GM18511 (cell line): ENCODE results near the gene CACNG4.
"Not testable (repeated sequence)": the region's sequence is repeated elsewhere in the genome, so short reads cannot be mapped to it uniquely, and the experiment has no call there.

Source experiments
- ATAC-seq: cut with Tn5 transposase; IDR thresholded peaks from one replicate; pipeline ENCODE4 v1.9.1; 2021; ENCODE audit warnings: mild to moderate bottlenecking, moderate library complexity; ENCODE audit not compliant: unreplicated experiment

CACNG4 gene

DNA sequence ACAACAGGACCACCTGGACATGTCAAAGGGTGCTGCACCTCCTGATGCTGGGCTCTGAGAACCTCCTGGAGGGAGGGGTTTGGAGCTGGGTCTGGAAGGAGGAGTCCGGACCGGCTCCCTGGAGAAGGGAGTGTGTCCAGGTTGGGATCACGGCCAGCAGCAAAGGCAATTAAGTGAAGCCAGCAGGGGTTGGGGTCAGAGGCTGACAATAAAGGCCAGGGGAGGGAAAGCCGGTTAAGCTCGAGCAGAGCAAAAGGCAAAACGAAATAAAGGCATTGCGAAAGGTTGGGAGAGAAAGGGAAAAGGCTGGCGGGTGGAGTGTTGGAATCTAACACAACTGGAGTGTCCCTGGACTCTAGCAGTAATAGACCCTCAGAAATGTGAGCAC is 992 bp upstream of the CACNG4 start:
- no peak for ATAC-seq

DNA sequence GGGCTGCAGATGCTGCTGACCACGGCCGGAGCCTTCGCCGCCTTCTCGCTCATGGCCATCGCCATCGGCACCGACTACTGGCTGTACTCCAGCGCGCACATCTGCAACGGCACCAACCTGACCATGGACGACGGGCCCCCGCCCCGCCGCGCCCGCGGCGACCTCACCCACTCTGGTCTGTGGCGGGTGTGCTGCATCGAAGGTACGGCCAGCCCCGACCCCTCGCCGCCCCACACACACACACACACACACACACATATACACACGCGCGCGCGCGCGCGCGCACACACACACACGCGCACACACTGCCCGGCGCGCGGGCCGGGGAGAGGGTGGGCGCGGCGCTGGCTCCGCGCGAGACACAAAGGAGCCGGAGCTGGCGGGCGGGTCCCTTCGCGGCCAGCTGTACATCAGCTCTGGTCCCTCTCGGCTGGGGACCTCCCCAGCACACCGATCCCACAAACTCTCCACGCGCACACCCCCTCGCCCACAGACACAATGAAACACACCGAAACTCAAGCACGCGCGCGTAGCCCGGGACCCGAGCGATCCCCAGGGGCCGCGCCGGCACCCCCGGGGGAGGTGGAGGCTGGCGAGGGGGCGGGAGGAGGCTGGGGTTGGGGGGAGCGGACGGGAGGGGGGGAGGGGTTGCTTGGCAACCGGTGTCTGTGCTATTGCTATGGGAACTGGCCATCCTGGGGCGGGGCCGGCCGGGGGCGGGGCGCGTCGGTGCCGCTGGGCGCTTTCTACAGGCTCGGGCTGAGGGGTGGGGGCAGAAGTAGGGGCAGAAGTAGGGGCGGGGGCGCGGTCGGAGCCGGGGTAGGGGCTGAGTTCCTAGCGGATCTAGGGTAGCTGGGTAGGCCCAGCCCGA is 658 bp downstream of the CACNG4 start:
- ATAC-seq = no peak

DNA sequence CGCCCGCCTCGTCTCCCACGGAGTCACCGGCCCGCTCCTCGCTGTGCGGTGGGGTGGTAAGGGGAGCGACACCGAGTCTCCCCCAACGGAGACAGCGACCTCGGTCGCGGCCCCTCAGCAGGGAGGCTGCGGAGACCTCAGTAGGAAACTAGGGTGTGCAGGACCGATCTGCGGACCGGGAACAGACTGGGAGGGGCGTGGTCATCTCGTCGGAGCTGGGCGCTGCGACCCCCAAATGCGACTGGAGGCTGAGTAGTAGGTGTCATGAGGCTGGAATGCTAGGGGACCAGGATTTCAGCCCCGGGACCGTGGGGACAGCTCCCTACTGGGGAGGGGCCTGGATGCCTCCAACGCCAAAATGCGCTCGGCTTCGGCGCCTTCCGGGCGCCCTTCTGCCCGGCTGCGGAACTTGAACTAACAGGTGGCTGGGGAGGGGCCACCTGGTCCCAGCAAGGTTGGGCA is 1.3 kb downstream of the CACNG4 start:
- ATAC-seq = no peak

DNA sequence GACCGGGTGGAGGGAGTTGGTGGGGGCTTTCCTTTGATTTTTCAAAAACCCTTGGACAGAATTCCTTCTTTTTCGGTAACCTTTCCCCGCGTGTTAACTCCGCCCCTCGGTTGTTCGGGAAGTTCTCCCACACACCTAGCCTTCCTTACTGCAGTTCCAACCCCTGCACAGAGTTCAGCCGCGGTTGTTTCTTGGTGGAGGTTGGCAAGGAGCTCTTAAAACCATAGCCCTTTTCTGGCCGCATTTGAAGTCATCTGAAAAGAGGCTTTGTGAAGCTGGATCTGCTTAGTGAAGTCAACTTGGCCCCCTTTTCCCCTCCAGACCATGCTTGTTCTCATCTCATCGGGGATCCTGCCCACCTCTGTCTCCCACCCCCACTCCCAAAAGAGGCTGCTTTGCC is 1.8 kb downstream of the CACNG4 start:
- no peak for ATAC-seq

DNA sequence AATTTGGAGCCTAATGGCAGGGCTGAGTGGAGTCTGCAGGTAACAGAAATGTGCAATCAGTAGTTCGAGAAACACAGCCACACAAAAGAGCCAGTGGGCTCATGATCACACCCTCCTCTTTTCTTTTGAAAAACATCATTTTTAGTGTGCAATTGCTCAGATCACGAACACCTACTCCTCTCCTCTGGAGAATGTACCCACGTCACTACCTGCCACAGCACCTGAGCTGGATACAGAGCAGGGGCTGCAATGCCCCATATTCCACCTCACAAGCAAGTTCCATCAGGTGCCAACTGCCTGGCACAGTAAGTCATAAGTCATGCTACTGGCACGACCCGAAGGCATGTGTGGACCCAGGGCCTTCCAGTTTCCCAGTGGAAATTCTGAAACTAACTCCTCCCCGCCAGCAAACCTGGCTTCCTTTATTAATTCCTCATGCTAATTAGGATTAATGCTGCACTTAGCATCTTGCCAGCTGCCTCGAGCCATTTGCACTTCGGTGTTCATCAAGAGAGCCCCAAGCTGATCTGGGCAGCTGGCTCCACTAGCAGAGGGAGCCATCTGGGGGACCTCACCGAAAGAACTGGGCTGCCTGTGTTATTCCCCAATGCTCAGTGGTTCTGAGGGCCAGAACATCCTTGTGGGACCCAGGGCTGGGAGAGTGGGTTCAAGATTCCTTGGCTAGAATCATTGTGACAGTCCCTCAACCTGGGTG is 2.4 kb downstream of the CACNG4 start:
- ATAC-seq = no peak

DNA sequence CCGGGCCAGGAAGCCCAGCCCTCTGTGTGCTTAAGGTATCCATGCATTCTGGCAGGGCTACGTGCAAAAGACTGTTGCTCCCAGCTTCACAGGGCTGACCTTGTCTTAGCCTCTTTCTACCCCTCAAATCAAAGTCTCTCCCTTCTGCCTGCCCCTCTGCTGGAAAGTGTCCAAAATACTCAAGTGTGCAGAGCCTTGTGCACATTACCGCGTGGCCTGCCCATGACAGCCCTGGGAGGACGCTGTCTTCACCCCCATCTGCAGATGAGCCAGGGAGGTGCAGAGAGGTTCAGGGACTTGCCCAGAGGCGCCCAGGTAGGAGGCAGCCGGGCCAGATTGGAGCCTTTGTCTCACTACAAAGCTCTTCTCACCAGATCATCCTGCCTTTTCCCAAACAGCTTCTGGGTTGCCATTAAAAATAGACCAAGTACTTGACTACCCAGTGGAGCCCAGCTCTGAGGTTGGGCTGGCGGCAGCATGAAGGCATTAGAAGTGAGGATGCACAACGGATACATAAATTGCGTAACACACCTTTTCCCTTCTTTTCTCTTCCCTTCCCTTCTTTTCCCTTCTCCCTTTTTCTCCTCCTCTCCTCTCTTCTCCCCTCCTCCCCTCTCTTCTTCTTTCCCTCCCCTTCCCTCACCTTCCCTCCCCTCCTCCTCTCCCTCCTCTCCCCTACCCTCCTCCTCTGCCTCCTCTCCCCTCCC is 3.5 kb downstream of the CACNG4 start:
- no peak for ATAC-seq

DNA sequence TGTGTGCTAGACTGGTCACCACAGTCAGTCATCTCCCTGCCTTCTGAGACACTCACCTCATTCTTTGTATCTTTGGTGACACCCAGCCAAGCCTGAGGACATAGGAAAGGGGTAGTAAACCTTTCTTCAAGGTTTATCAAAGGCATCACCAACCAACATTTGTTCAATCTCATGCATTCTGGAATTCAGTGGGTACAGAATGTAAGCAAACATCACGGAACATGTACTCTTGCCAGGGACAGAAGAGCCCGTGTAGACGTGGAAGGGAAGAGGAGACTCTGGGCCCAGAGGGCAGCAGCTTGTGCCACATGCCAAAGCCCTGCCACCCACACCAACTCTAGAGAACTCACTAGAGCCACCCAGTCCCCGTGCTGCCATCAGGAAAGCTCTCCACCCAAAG is 4.4 kb downstream of the CACNG4 start:
- no peak for ATAC-seq

DNA sequence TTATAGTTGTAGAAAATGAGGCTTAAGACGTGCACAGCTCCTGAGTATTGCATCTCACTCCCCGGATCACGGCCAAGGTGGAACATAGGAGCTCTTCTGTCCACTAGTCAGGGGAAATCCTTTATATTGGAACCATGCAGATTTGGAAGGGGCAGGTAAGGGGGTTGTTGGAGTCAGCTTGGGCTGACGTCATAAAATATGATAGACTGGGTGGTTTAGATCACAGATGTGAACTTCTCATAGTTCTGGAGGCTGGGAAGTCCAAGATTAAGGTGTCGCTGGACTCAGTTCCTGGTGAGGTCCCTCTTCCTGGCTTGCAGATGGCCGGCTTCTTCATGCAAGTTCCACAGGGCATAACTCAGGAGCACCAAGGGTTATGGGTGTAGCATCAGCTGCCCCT is 5.6 kb downstream of the CACNG4 start:
- ATAC-seq = no peak

DNA sequence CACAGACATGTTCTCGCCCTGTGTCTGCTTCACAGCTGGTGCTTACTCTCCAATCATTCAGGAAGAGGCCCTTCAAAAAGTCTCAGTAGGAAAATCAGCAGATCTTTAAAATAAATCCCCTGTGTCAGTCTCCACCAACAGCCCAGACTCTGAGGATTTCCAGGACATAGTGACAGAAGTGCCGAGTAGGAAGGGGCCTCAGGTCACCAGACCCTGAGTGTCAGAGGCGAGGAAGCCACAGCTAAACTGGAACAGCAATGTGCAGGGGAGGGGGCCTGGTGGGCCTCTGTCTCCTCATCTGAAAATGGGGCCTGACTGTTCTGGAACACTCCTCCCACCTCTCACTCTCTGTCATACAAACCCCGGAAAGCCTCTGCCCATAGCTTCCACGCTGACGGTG is 6.3 kb downstream of the CACNG4 start:
- ATAC-seq = no peak

DNA sequence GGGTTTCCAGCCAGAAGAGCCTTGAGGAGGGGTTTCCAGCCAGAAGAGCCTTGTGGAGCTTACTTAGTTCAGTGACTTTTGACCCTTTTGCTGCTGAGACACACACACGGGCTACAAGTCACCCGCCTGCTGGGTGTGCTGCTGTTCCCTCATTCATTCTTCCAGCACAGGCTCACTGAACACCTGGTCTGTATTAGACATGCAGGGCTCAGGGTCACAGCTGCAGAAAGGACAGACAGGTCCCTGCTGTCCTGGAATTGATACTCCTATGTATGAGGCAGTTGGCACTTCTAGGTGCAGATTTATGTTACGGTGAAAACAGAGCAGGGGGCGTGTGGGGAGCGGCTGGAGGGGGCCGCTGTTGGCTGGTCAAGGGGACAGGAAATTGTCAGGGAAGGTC is 6.8 kb downstream of the CACNG4 start:
- no peak for ATAC-seq

DNA sequence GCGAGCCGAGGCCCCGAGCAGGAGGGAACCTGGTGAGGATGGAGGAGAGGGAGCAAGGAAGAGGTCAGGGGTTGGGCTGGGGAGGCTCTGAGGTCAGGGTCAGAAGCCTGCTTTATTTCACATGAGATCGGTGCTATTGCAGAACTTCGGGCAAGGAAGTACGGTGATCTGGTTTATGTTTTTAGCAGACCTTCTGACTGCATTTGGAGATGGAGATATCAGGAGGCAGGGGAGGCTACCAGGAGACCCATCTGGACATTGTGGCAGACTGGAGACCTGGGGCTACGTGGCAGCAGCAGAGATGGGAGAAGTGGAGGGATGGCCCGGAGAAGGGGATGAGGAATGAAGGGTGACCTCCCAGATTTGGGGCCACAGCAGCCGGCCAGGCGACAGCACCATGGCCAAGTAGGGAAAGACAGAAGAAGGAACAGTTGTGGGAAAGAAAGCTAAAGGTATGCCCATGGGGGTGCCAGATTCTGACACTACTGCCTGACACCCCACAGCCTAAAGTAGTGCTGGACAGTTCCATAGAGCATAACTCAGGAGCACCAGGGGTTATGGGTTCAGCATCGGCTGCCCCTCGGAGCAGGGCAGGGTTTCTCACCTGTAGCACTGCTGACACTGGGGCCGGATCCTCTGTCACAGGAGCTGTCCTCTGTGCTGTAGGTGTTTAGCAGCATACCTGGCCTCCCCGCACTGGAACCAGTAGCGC is 7.4 kb downstream of the CACNG4 start:
- ATAC-seq = no peak

DNA sequence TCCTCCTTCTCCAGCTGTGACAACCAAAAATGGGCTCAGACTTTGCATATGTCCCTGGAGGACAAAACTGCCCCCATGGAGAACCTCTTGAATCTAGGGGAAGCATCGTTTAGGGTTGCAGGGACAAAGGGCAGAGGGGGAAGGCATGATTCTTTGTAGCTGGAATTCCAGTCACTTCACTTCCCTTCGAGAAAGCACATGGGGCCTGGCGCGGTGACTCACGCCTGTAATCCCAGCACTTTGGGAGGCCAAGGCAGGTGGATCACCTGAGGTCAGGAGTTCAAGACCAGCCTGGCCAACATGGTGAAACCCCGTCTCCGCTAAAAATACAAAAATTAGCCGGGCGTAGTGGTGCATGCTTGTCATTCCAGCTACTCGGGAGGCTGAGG is 7.9 kb downstream of the CACNG4 start:
- not testable (repeated sequence) for ATAC-seq

DNA sequence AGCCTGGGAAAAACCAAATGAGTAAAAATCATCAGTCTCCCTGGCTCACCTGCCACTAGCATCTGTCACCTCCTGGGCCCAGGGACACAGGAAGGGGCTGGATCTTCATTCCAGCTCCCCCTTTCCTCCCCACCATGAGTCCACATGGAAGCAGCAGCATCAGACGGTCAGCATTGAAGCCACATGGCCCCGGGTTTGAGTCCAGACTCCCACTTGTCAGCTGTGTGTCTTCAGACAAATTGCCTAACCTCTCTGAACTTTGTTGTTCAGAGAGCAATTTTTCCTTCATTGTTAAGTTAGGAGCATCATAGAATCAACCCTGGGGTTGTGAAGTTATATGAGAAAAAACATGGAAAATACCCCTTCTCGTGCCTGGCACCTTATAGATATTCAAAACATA is 10.7 kb downstream of the CACNG4 start:
- no peak for ATAC-seq

DNA sequence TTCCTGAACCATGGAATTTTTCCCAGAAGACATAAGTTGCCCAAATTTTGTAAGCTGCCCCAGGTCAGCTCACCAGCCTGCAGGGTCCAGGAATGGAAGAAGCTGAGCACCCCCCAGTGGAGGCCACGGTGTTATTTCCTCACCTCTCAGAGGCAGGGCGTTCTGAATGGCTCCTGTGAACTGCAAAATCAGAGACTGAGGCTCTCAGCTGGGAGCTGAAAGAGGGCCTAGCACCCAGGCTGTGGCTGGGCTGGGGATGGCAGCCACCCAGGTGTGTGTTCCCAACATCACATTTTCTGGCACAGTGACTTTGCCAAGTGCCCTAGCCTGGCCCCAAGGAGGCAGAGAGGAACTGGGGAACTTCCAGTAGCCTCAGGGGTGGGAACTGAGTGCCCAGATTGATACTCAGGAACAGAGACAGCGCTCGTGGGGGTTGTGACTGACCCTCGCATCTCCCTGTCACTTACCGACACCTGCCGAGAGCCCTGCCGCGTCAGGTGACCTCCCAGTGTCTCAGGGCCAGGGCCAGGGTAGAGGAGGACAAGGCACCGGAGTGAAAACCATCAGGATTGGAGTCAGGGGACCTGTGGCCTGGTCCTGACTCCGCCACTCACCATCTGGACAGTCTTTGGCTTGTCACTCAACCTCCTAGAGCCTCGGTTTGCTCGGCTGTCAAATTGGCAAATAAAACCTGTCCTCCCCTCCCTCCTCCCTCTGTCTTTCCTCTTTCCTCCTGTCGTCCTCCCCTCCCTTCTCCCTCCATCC is 11.3 kb downstream of the CACNG4 start:
- no peak for ATAC-seq

DNA sequence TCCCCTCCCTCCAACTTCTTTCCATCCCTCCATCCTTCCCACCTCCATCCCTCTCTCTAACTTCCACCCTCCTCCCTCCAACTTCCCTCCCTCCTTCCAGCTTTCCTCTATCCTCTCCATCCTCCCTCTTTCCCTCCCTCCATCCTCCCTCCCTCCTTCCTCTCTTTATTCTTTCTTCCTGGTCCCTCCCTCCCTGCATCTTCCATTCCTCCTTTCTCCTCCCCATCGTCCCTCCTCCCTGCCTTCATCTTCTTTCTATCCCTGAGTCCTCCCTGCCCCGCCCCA is 11.8 kb downstream of the CACNG4 start:
- no peak for ATAC-seq

DNA sequence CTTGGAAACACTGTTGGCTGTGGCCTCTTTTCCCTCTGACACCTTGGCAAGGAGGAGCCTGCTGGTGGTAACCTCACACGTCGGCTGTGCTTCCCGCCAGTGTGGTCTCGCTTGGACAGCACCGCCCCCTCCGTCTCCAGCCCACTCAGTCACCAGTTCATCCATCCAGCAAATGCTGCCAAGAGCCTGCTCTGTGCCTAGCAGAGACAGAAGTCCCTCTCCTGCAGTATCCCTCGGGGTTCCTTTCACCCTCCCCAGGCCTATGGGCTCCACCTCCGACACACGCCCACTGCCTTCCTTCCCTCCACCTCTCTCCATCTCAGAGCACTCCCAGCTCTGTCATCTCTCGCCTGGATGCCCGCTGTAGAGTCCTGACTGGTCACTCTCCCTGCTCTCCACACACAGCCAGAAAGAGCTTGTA is 12.3 kb downstream of the CACNG4 start:
- ATAC-seq = no peak

DNA sequence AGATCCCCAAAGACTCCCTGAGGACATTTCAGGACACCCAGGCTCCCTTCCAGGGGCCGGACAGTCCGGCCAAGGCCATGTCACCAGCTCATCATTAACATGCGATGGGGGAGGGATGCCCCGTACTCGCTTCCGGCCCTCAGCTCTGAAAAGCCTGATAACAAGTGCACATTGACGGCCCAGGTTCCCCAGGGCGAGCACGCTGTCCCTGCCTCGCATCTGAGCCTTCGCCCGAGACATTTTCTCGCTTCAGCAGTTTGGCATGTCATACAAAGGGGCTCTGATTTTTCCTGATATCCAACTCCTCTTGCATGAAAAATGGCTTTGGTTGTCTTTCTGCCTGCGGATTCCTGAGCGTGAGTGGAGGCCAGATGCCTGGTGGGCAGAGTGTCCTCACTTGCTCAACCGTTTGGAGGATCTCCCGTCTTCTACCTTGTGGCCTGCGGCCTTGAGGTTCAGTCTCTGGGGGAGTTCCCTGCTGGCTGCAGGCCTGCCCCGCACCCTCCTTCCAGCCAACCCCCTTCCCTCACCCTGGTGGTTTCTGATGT is 14.1 kb downstream of the CACNG4 start:
- ATAC-seq = no peak

DNA sequence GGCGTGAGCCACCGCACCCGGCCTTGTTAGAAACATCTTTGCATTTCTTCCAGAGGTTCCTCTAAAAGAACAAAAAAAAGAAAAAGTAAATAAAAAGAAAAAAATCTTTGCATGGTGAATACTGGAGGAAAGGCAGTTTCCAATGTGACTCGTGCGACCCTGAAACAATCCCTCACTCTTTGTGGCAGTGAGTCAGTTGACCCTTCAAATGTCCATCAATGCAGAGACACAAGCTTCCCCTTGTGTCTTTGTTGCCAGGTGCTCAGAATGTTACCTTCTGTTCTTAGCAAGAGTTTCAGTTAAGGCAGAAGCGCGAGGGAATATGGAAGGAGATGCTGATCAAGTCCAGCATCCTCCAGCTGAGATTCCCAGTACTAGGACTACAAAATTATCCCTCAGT is 16.4 kb downstream of the CACNG4 start:
- no peak for ATAC-seq

DNA sequence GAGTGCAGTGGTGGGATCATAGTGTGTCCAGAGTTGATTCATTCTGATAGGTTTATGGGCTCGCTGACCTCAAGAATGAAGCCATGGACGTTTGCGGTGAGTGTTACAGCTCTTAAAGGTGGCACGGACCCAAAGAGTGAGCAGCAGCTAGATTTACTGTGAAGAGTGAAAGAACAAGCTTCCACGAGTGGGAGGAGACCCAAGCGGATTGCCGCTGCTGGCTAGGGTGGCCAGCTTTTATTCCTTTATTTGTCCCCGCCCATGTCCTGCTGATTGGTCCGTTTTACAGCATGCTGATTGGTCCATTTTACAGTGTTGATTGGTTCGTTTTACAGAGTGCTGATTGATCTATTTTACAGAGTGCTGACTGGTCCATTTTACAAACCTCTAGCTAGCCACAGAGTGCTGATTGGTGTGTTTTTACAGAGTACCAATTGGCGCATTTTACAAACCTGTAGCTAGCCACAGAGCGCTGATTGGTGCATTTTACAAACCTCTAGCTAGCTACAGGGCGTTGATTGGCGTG is 17.5 kb downstream of the CACNG4 start:
- no peak for ATAC-seq

DNA sequence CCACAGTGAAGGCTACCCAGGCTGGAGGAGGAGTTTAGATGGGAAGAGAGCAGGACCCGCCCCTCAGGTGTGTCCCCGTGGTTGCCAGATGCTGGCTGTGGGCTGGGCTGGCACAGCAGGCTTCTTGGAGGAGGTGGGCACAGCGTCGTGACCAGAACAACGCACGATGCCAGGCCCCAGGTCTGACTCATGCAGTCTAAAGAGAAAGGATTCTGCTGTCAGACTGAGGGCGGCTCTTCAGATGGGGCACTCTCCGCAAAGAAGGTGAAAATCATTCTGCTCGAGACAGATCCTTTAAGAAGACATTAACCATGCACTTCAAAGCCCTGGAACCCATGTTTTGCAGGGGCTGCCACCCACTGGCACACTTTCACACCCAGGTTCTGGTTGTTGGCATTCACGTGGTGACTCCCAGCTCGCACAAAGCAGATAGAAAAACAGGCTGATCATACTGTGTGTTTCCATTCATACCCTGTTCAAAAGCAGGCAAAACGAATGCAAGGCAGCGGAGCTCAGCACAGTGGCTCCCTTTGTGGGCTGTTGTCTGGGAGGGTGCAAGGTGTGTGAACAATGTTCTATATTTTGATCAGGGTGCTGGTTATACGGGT is 19.0 kb downstream of the CACNG4 start:
- ATAC-seq = no peak
